Renal cortex interstitium (tissue), 11 donors: Measurements from ENCODE around the gene SNX20. TPM values are rescaled to one million over a fixed set of nuclear protein-coding genes. Genes with fewer than 3 reads are reported as not detected.

Experiments used
- DNase-seq, 11 donors: peaks; one replicate each; pipeline ENCODE4 v3.0.0-alpha.2; 2013; ENCODE audit warnings: low read depth in 9 of 11, low spot score in 4 of 11; ENCODE audit errors: extremely low read depth in 1 of 11
- polyA plus RNA-seq, 3 donors: library from polyadenylated mRNA; unstranded; fragments of 120-200 nt; gene quantifications; one replicate each; pipeline ENCODE4 v1.2.1, GENCODE V29; 2013; ENCODE audit not compliant: insufficient read length in 3 of 3

Gene SNX20
- polyA plus RNA-seq, 3 donors = 0.36 to 0.85 (median 0.47) TPM

- DNase-seq = no peak
Measured at GRCh38 chr16:50667497-50668367, 13.4 kb downstream of the SNX20 start.

GRCh38 chr16:50666658-50667496, 14.2 kb downstream of the SNX20 start:
- no peak for DNase-seq

- DNase-seq = peak; percentile 52 to 86 (median 69)
Measured at GRCh38 chr16:50665128-50665878, 15.8 kb downstream of the SNX20 start.

- no peak for DNase-seq
Measured at GRCh38 chr16:50664270-50664669, 16.8 kb downstream of the SNX20 start.

GRCh38 chr16:50662306-50662940, 18.7 kb downstream of the SNX20 start:
- no peak for DNase-seq

GRCh38 chr16:50659806-50660205, 21.3 kb downstream of the SNX20 start:
- DNase-seq = no peak

GRCh38 chr16:50657241-50657640, 23.9 kb downstream of the SNX20 start:
- no peak for DNase-seq

- no peak for DNase-seq
Measured at GRCh38 chr16:50655558-50656055, 25.5 kb downstream of the SNX20 start.

GRCh38 chr16:50653633-50654519, 27.2 kb downstream of the SNX20 start:
- no peak for DNase-seq

GRCh38 chr16:50652836-50653425, 28.2 kb downstream of the SNX20 start:
- DNase-seq = no peak

- no peak for DNase-seq
Measured at GRCh38 chr16:50651835-50652438, 29.2 kb downstream of the SNX20 start.

- DNase-seq = no peak
Measured at GRCh38 chr16:50646345-50646744, 34.8 kb downstream of the SNX20 start.

GRCh38 chr16:50645563-50646220, 35.4 kb downstream of the SNX20 start:
- DNase-seq = peak in 2 of 11 donors; percentile 44 to 53

GRCh38 chr16:50644729-50645128, 36.4 kb downstream of the SNX20 start:
- DNase-seq = no peak

- DNase-seq = no peak
Measured at GRCh38 chr16:50644245-50644644, 36.9 kb downstream of the SNX20 start.

GRCh38 chr16:50643192-50643591, 37.9 kb downstream of the SNX20 start:
- no peak for DNase-seq

- DNase-seq = no peak
Measured at GRCh38 chr16:50642349-50642748, 38.8 kb downstream of the SNX20 start.
